CD4-positive, alpha-beta T cell treated with Interleukin-1 beta for 1 hour (primary cell): ENCODE measurements around the gene CYP2W1.

Experiments used
- DNase-seq, 2 donors: peaks; one replicate each; pipeline ENCODE4 v3.0.0-alpha.2; 2020 to 2022

CYP2W1 gene

GRCh38 chr7:1016577-1017531, 33.9 kb downstream of the CYP2W1 start:
- no peak for DNase-seq

GRCh38 chr7:1017586-1018333, 34.8 kb downstream of the CYP2W1 start:
- no peak for DNase-seq

- no peak for DNase-seq
Measured at GRCh38 chr7:1018334-1018695, 35.3 kb downstream of the CYP2W1 start.

GRCh38 chr7:1019255-1019785, 36.3 kb downstream of the CYP2W1 start:
- DNase-seq, result no peak

GRCh38 chr7:1019789-1020610, 37.0 kb downstream of the CYP2W1 start:
- no peak for DNase-seq

GRCh38 chr7:1020849-1021251, 37.9 kb downstream of the CYP2W1 start:
- peak in 1 of 2 donors; percentile 23 for DNase-seq

GRCh38 chr7:1021366-1021765, 38.4 kb downstream of the CYP2W1 start:
- no peak for DNase-seq

- no peak for DNase-seq
Measured at GRCh38 chr7:1021931-1022330, 39.0 kb downstream of the CYP2W1 start.

- no peak for DNase-seq
Measured at GRCh38 chr7:1022356-1022755, 39.4 kb downstream of the CYP2W1 start.

GRCh38 chr7:1022801-1023465, 40.0 kb downstream of the CYP2W1 start:
- peak in 1 of 2 donors; percentile 77 for DNase-seq

- peak in 1 of 2 donors; percentile 82 for DNase-seq
Measured at GRCh38 chr7:1024331-1024841, 41.4 kb downstream of the CYP2W1 start.

GRCh38 chr7:1024876-1025742, 42.1 kb downstream of the CYP2W1 start:
- DNase-seq, result no peak

GRCh38 chr7:1025743-1026581, 43.0 kb downstream of the CYP2W1 start:
- no peak for DNase-seq

- DNase-seq, result no peak
Measured at GRCh38 chr7:1026721-1027161, 43.8 kb downstream of the CYP2W1 start.

- DNase-seq, result no peak
Measured at GRCh38 chr7:1027242-1028043, 44.5 kb downstream of the CYP2W1 start.

- DNase-seq, result peak; percentile 85 to 87
Measured at GRCh38 chr7:1028044-1028770, 45.2 kb downstream of the CYP2W1 start.

- DNase-seq, result peak; percentile 69 to 75
Measured at GRCh38 chr7:1028775-1029636, 46.0 kb downstream of the CYP2W1 start.
